ENCODE results near the gene PPP1R3D.

DNA sequence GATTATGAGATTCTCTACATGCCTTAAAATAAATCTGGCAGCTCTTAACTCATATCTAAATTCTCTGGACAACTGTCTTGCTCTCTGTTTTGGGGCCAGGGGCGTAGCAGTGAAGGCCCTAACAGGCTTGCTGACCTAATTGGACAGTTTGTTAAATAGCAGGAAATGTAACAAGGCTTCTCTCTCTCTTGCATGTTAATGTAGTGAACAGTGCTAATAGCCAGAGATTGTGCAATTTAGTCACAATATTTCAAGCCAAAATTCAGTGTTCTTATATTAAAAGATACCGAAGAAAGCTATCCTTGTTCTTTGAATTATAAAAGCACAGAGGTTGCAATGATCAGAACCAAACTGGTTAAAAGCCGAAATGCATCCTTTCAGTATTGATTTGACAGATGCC, 3.0 kb downstream of the PPP1R3D start:
- no peak for TF ChIP-seq CTCF (IDR thresholded peaks at IDR 0.05)
- no peak for TF ChIP-seq POLR2A (IDR thresholded peaks at IDR 0.05)
